AG04449 (cell line): ENCODE data around the gene DPYSL4.

ENCODE experiments used
- CTCF ChIA-PET: fragments of 350-600 bp; formaldehyde crosslinking; extraction: SDS; loops from one replicate; lab custom pipeline; 2021; ENCODE audit warnings: antibody characterized with exemption; lab: Yijun Ruan, JAX
- POLR2A ChIA-PET: fragments of 400-600, 350-600 bp; formaldehyde crosslinking; extraction: SDS; loops from one replicate; lab custom pipeline; 2020; ENCODE audit warnings: antibody characterized with exemption, inconsistent platforms; lab: Yijun Ruan, JAX
- DNase-seq: peaks from one replicate; pipeline ENCODE4 v3.0.0-alpha.2; 2010; ENCODE audit warnings: low read depth, low spot score
- H3K4me3 ChIP-seq: 2 replicates; pipeline ENCODE4 v1.5.1; 2011; ENCODE audit warnings: low read depth, mild to moderate bottlenecking, control low read depth, low read length
- TF ChIP-seq, protein P1 (sequence below): IDR thresholded peaks from one replicate; pipeline ENCODE4 v1.5.1; 2011; ENCODE audit warnings: mild to moderate bottlenecking, moderate library complexity, low read length, control low read depth, inconsistent platforms; ENCODE audit not compliant: insufficient read depth; ENCODE audit errors: missing control alignments

Gene DPYSL4

GRCh38 chr10:132233501-132234085 lies 46.8 kb downstream of the DPYSL4 start:
- CTCF ChIA-PET, result interaction anchor here (1.0 to 2.9 kb wide), 4 partner anchors 10 to 119 kb away, joined by 3 to 23 read pairs (median 3); no protein-coding TSS in a partner anchor
- POLR2A ChIA-PET, result no interaction called here
- DNase-seq, result no peak
- TF ChIP-seq, protein P1, sequence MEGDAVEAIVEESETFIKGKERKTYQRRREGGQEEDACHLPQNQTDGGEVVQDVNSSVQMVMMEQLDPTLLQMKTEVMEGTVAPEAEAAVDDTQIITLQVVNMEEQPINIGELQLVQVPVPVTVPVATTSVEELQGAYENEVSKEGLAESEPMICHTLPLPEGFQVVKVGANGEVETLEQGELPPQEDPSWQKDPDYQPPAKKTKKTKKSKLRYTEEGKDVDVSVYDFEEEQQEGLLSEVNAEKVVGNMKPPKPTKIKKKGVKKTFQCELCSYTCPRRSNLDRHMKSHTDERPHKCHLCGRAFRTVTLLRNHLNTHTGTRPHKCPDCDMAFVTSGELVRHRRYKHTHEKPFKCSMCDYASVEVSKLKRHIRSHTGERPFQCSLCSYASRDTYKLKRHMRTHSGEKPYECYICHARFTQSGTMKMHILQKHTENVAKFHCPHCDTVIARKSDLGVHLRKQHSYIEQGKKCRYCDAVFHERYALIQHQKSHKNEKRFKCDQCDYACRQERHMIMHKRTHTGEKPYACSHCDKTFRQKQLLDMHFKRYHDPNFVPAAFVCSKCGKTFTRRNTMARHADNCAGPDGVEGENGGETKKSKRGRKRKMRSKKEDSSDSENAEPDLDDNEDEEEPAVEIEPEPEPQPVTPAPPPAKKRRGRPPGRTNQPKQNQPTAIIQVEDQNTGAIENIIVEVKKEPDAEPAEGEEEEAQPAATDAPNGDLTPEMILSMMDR, result no peak
- no peak overlapping the region for H3K4me3 ChIP-seq

- ChIA-PET POLR2A (no interaction called here), CTCF (interaction anchor here (0.9 to 2.9 kb wide), 3 partner anchors 11 to 121 kb away, joined by 3 to 23 read pairs (median 3); no protein-coding TSS in a partner anchor)
- H3K4me3 ChIP-seq, result no peak overlapping the region
- TF ChIP-seq, protein P1, result no peak
- no peak for DNase-seq
Observed at GRCh38 chr10:132234860-132235259, 48.1 kb downstream of the DPYSL4 start.

- DNase-seq, result no peak
- ChIA-PET POLR2A (no interaction called here), CTCF (interaction anchor here (0.6 kb wide), 1 partner anchor 9 kb away, joined by 3 read pairs; no protein-coding TSS in a partner anchor)
- TF ChIP-seq, protein P1, result no peak
- no peak overlapping the region for H3K4me3 ChIP-seq
Observed at GRCh38 chr10:132236161-132236560, 49.4 kb downstream of the DPYSL4 start.

DNA sequence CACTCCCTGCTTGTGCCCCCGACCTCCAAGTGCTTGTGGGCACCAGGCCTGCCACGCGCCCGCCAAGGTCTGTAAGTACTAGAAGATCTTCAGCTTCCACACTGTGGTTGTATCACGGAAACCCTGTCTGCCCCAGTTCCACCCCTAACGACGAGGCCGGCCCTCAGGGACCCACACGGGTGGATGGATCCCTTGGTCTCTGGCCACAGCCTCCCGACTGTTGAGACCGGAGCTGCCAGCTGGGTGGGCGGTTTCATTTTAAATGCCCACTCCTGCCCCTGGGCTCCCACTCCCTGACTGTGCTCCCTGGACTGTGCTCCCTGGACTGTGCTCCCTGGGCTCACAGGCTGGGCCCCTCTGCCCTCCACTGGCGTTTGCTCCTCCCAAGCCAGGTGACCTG lies 50.1 kb downstream of the DPYSL4 start:
- ChIA-PET POLR2A (no interaction called here), CTCF (interaction anchor here (0.6 kb wide), 1 partner anchor 8 kb away, joined by 3 read pairs; no protein-coding TSS in a partner anchor)
- no peak for DNase-seq
- no peak overlapping the region for H3K4me3 ChIP-seq
- TF ChIP-seq, protein P1, result no peak

- DNase-seq, result no peak
- H3K4me3 ChIP-seq, result no peak overlapping the region
- ChIA-PET CTCF (no interaction called here), POLR2A (no interaction called here)
- TF ChIP-seq, protein P1, result no peak
Observed at GRCh38 chr10:132237396-132237795, 50.6 kb downstream of the DPYSL4 start.

DNA sequence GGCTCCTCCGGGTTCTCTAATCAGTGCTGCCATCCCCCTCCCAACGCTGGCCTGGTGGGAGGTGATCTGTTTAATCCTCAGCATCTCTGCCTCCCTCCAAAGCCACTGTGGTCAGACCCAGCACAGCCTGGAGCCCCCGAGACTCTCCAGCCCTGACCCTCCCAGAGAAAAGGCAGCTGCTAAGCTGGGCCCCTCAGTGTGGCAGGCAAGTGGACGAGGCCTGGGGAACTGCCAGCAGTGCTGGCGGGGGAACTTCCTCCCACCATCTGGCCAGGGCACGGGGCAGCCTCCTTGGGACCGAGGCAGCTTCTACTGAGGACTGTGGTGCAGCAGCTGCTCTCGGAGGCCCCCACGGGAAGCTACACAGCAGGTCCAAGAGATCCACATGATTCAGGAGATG lies 51.1 kb downstream of the DPYSL4 start:
- TF ChIP-seq, protein P1, result no peak
- ChIA-PET POLR2A (no interaction called here), CTCF (no interaction called here)
- DNase-seq, result no peak
- no peak overlapping the region for H3K4me3 ChIP-seq
